ENCODE measurements around the gene IZUMO2.

DNA sequence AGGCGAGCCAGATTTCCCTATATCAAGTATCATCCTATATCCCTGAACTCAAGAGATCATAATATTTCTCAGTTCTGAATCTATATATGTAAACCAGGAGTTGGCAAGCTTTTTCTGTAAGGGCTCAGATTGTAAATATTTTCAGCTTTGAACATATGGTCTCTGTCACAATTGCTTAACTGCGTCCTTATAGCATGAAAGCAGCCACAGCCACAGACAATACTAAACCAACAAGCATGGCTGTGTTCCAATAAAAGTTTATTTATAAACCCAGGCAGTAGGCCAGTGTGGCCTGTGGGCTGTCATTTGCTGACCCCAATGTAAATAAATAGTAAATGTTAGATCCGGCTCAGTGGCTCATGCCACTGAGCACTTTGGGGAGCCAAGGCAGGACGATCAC lies 28.1 kb upstream of the IZUMO2 start:
- TF ChIP-seq, protein P1, sequence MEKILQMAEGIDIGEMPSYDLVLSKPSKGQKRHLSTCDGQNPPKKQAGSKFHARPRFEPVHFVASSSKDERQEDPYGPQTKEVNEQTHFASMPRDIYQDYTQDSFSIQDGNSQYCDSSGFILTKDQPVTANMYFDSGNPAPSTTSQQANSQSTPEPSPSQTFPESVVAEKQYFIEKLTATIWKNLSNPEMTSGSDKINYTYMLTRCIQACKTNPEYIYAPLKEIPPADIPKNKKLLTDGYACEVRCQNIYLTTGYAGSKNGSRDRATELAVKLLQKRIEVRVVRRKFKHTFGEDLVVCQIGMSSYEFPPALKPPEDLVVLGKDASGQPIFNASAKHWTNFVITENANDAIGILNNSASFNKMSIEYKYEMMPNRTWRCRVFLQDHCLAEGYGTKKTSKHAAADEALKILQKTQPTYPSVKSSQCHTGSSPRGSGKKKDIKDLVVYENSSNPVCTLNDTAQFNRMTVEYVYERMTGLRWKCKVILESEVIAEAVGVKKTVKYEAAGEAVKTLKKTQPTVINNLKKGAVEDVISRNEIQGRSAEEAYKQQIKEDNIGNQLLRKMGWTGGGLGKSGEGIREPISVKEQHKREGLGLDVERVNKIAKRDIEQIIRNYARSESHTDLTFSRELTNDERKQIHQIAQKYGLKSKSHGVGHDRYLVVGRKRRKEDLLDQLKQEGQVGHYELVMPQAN (conservative IDR thresholded peaks at IDR 0.05), result no peak
- TF ChIP-seq EZH2 (IDR thresholded peaks at IDR 0.05; ENCODE audit: borderline replicate concordance, control insufficient read depth, low read depth, low read length) (no peak), POLR2AphosphoS2 (IDR thresholded peaks at IDR 0.05; ENCODE audit: low read depth, low read length) (no peak), CREB1 (IDR thresholded peaks at IDR 0.05; ENCODE audit: low read depth) (no peak), MYC (IDR thresholded peaks at IDR 0.05; ENCODE audit: insufficient read depth, insufficient read length, insufficient replicate concordance, low read length, severe bottlenecking) (no peak), YBX1 (IDR thresholded peaks at IDR 0.05) (no peak), CHD4 (IDR thresholded peaks at IDR 0.05) (no peak), KDM1A (IDR thresholded peaks at IDR 0.05; ENCODE audit: borderline replicate concordance) (no peak), ZZZ3 (IDR thresholded peaks at IDR 0.05; ENCODE audit: control insufficient read depth, insufficient read length, low read depth) (no peak), POLR2A (IDR thresholded peaks at IDR 0.05; ENCODE audit: low read depth, low read length) (no peak)
- TF ChIP-seq, protein P2, sequence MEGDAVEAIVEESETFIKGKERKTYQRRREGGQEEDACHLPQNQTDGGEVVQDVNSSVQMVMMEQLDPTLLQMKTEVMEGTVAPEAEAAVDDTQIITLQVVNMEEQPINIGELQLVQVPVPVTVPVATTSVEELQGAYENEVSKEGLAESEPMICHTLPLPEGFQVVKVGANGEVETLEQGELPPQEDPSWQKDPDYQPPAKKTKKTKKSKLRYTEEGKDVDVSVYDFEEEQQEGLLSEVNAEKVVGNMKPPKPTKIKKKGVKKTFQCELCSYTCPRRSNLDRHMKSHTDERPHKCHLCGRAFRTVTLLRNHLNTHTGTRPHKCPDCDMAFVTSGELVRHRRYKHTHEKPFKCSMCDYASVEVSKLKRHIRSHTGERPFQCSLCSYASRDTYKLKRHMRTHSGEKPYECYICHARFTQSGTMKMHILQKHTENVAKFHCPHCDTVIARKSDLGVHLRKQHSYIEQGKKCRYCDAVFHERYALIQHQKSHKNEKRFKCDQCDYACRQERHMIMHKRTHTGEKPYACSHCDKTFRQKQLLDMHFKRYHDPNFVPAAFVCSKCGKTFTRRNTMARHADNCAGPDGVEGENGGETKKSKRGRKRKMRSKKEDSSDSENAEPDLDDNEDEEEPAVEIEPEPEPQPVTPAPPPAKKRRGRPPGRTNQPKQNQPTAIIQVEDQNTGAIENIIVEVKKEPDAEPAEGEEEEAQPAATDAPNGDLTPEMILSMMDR (IDR thresholded peaks at IDR 0.05 in 2 of 3, conservative IDR thresholded peaks at IDR 0.05 in 1 of 3; ENCODE audit: control insufficient read depth in 2 of 3, extremely low read depth in 1 of 3, insufficient read depth in 1 of 3, low read depth in 3 of 3, low read length in 3 of 3), result no peak
- TF ChIP-seq, protein P3, sequence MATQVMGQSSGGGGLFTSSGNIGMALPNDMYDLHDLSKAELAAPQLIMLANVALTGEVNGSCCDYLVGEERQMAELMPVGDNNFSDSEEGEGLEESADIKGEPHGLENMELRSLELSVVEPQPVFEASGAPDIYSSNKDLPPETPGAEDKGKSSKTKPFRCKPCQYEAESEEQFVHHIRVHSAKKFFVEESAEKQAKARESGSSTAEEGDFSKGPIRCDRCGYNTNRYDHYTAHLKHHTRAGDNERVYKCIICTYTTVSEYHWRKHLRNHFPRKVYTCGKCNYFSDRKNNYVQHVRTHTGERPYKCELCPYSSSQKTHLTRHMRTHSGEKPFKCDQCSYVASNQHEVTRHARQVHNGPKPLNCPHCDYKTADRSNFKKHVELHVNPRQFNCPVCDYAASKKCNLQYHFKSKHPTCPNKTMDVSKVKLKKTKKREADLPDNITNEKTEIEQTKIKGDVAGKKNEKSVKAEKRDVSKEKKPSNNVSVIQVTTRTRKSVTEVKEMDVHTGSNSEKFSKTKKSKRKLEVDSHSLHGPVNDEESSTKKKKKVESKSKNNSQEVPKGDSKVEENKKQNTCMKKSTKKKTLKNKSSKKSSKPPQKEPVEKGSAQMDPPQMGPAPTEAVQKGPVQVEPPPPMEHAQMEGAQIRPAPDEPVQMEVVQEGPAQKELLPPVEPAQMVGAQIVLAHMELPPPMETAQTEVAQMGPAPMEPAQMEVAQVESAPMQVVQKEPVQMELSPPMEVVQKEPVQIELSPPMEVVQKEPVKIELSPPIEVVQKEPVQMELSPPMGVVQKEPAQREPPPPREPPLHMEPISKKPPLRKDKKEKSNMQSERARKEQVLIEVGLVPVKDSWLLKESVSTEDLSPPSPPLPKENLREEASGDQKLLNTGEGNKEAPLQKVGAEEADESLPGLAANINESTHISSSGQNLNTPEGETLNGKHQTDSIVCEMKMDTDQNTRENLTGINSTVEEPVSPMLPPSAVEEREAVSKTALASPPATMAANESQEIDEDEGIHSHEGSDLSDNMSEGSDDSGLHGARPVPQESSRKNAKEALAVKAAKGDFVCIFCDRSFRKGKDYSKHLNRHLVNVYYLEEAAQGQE (IDR thresholded peaks at IDR 0.05; ENCODE audit: low read depth, low read length), result no peak
- TF ChIP-seq, protein P4, sequence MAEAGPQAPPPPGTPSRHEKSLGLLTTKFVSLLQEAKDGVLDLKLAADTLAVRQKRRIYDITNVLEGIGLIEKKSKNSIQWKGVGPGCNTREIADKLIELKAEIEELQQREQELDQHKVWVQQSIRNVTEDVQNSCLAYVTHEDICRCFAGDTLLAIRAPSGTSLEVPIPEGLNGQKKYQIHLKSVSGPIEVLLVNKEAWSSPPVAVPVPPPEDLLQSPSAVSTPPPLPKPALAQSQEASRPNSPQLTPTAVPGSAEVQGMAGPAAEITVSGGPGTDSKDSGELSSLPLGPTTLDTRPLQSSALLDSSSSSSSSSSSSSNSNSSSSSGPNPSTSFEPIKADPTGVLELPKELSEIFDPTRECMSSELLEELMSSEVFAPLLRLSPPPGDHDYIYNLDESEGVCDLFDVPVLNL (IDR thresholded peaks at IDR 0.05; ENCODE audit: low read depth, low read length), result no peak

All from GM12878 (cell line).